H1 (cell line): ENCODE measurements around the gene RNU1-4. TPM values are rescaled to one million over a fixed set of nuclear protein-coding genes. Genes with fewer than 3 reads are reported as not detected.
"Not testable (repeated sequence)": the region's sequence is repeated elsewhere in the genome, so short reads cannot be mapped to it uniquely, and the experiment has no call there.

Source experiments
- CTCF ChIA-PET: fragments of 300-600 bp; sonication (Branson Sonifier 250); formaldehyde crosslinking; loops from one replicate; lab custom pipeline; 2021; ENCODE audit not compliant: partially characterized antibody; lab: Charles Lee
- POLR2A ChIA-PET: fragments of 300-600 bp; sonication (Branson Sonifier 250); formaldehyde crosslinking; loops from one replicate; lab custom pipeline; 2021; ENCODE audit warnings: inconsistent platforms; ENCODE audit not compliant: partially characterized antibody; lab: Charles Lee
- DNase-seq, 2 experiments: peaks; one replicate each; pipeline versions ENCODE4 v3.0.0 to v3.0.0-alpha.2; 2010 to 2022; ENCODE audit warnings: low spot score in 2 of 2, low read depth in 1 of 2, mixed read lengths in 1 of 2
- FAIRE-seq: peaks from 2 replicates; lab custom pipeline; 2011; peaks lifted over from hg19 to GRCh38; lab: Jason Lieb, UNC
- H2AFZ ChIP-seq: 2 replicates; pipeline ENCODE4 v1.8.1; 2012; ENCODE audit warnings: low read length, inconsistent platforms
- H2AK5ac ChIP-seq: 2 replicates; pipeline ENCODE4 v1.6.1; 2013; ENCODE audit warnings: low read depth, low read length
- H2BK120ac ChIP-seq: replicated peaks from 2 replicates; pipeline ENCODE3; 2013; ENCODE audit warnings: low read depth, low read length, inconsistent platforms
- H2BK12ac ChIP-seq: 2 replicates; pipeline ENCODE4 v1.6.1; 2013; ENCODE audit warnings: low read depth, low read length
- H2BK15ac ChIP-seq: 2 replicates; pipeline ENCODE4 v1.6.1; 2013; ENCODE audit warnings: low read length
- H2BK20ac ChIP-seq: 2 replicates; pipeline ENCODE4 v1.6.1; 2013; ENCODE audit warnings: low read length
- H2BK5ac ChIP-seq: 2 replicates; pipeline ENCODE4 v1.6.1; 2013; ENCODE audit warnings: low read depth, low read length
- H3K14ac ChIP-seq: 2 replicates; pipeline ENCODE4 v1.6.1; 2013; ENCODE audit warnings: inconsistent platforms; ENCODE audit not compliant: insufficient read length
- H3K18ac ChIP-seq: 2 replicates; pipeline ENCODE4 v1.6.1; 2013; ENCODE audit warnings: low read length; ENCODE audit errors: extremely low read depth
- H3K23ac ChIP-seq: 2 replicates; pipeline ENCODE4 v1.6.1; 2013; ENCODE audit warnings: inconsistent platforms; ENCODE audit not compliant: insufficient read length
- H3K23me2 ChIP-seq: 2 replicates; pipeline ENCODE4 v1.6.1; 2013; ENCODE audit warnings: low read depth, low read length
- H3K27ac ChIP-seq: 2 replicates; pipeline ENCODE4 v1.6.1; 2011; ENCODE audit warnings: low read depth, low read length, inconsistent platforms
- H3K27me3 ChIP-seq, 4 experiments: replicated peaks in 1 of 4; 1 replicate in 1 of 4; 2 replicates in 3 of 4; pipeline versions ENCODE4 v1.6.1 to v1.8.1; 2011 to 2013; ENCODE audit warnings: low read length in 3 of 4, mild to moderate bottlenecking in 3 of 4, inconsistent platforms in 2 of 4, mixed read lengths in 2 of 4, moderate library complexity in 1 of 4; ENCODE audit not compliant: control insufficient read depth in 3 of 4, insufficient read depth in 3 of 4; ENCODE audit errors: extremely low read depth in 1 of 4
- H3K36me3 ChIP-seq, 4 experiments: 2 replicates each; pipeline versions ENCODE4 v1.6.1 to v1.8.1; 2011 to 2013; ENCODE audit warnings: mild to moderate bottlenecking in 4 of 4, low read length in 3 of 4, moderate library complexity in 2 of 4, control low read depth in 1 of 4, inconsistent platforms in 1 of 4; ENCODE audit not compliant: insufficient read depth in 4 of 4, control insufficient read depth in 2 of 4
- H3K4ac ChIP-seq: replicated peaks from 2 replicates; pipeline ENCODE3; 2013; ENCODE audit warnings: low read length, low read depth, mixed read lengths, inconsistent platforms; ENCODE audit not compliant: insufficient read length
- H3K4me1 ChIP-seq, 4 experiments: replicated peaks in 1 of 4; 1 replicate in 1 of 4; 2 replicates in 3 of 4; pipeline versions ENCODE4 v1.6.1 to v1.8.1; 2011 to 2013; ENCODE audit warnings: low read length in 3 of 4, inconsistent platforms in 2 of 4, mixed read lengths in 1 of 4; ENCODE audit not compliant: insufficient read depth in 4 of 4, control insufficient read depth in 3 of 4
- H3K4me2 ChIP-seq, 2 experiments: 2 replicates each; pipeline versions ENCODE4 v1.6.1 to v1.8.1; 2011 to 2013; ENCODE audit warnings: low read depth in 2 of 2, low read length in 2 of 2, control low read depth in 1 of 2, inconsistent platforms in 1 of 2, mild to moderate bottlenecking in 1 of 2; ENCODE audit not compliant: insufficient read depth in 1 of 2
- H3K4me3 ChIP-seq, 4 experiments: fragments of 200-600, 300-600 bp in 1 of 4; sonication (generic), shearing (Covaris generic), sonication (Bioruptor Twin) in 1 of 4; 2 replicates each; pipeline versions ENCODE4 v1.5.1 to v1.8.1; 2011 to 2016; ENCODE audit warnings: low read length in 4 of 4, low read depth in 3 of 4, control low read depth in 2 of 4, inconsistent platforms in 2 of 4, mild to moderate bottlenecking in 2 of 4, mixed read lengths in 1 of 4, moderate library complexity in 1 of 4; ENCODE audit not compliant: insufficient read depth in 2 of 4; ENCODE audit errors: extremely low read depth in 1 of 4
- H3K56ac ChIP-seq: replicated peaks from 2 replicates; pipeline ENCODE3; 2013; ENCODE audit warnings: low read depth, mild to moderate bottlenecking, mixed read lengths, low read length, inconsistent platforms; ENCODE audit not compliant: insufficient read length
- H3K79me1 ChIP-seq: 2 replicates; pipeline ENCODE4 v1.6.1; 2013; ENCODE audit warnings: low read depth, low read length, control low read depth
- H3K79me2 ChIP-seq, 2 experiments: 2 replicates each; pipeline versions ENCODE4 v1.6.1 to v1.8.1; 2012 to 2013; ENCODE audit warnings: low read length in 2 of 2, mild to moderate bottlenecking in 2 of 2, inconsistent platforms in 1 of 2; ENCODE audit not compliant: insufficient read depth in 2 of 2, control insufficient read depth in 1 of 2
- H3K9ac ChIP-seq, 4 experiments: replicated peaks in 1 of 4; 1 replicate in 1 of 4; 2 replicates in 3 of 4; pipeline versions ENCODE4 v1.6.1 to v1.8.1; 2011 to 2013; ENCODE audit warnings: low read depth in 3 of 4, low read length in 3 of 4, control low read depth in 2 of 4, mild to moderate bottlenecking in 2 of 4, moderate library complexity in 2 of 4, inconsistent platforms in 1 of 4; ENCODE audit errors: extremely low read depth in 1 of 4
- H3K9me3 ChIP-seq, 2 experiments: 2 replicates each; pipeline versions ENCODE4 v1.6.1 to v1.8.1; 2012 to 2013; ENCODE audit warnings: mild to moderate bottlenecking in 2 of 2, moderate library complexity in 2 of 2, control low read depth in 1 of 2, inconsistent platforms in 1 of 2, low read depth in 1 of 2, low read length in 1 of 2, mixed read lengths in 1 of 2; ENCODE audit not compliant: insufficient read depth in 2 of 2
- H4K20me1 ChIP-seq, 2 experiments: replicated peaks in 1 of 2; 2 replicates each; pipeline versions ENCODE3 to v1.8.1; 2011 to 2013; ENCODE audit warnings: inconsistent platforms in 2 of 2, low read length in 2 of 2, mild to moderate bottlenecking in 1 of 2; ENCODE audit not compliant: insufficient read depth in 2 of 2, control insufficient read depth in 1 of 2
- H4K5ac ChIP-seq: 2 replicates; pipeline ENCODE4 v1.6.1; 2013; ENCODE audit warnings: low read length, low read depth, mixed read lengths, inconsistent platforms; ENCODE audit not compliant: insufficient read length
- H4K8ac ChIP-seq: 2 replicates; pipeline ENCODE4 v1.8.0; 2013; ENCODE audit warnings: mild to moderate bottlenecking, moderate library complexity, low read length, inconsistent platforms; ENCODE audit not compliant: insufficient read depth; ENCODE audit errors: extremely low read depth
- H4K91ac ChIP-seq: replicated peaks from 2 replicates; pipeline ENCODE3; 2013; ENCODE audit warnings: low read length, mixed read lengths, inconsistent platforms; ENCODE audit not compliant: insufficient read length
- WGBS, 2 experiments: shearing (Covaris generic) in 1 of 2; methylation state at CpG; one replicate each; pipeline versions ENCODE4 v1.1.6 to v1.1.7; 2013 to 2015; ENCODE audit warnings: low lambda C conversion rate in 2 of 2, mixed read lengths in 2 of 2, inconsistent platforms in 1 of 2, low coverage in 1 of 2, missing lambda C conversion rate in 1 of 2; ENCODE audit not compliant: insufficient replicate concordance in 2 of 2, insufficient coverage in 1 of 2, insufficient read length in 1 of 2; ENCODE audit errors: extremely low coverage in 1 of 2, missing lambda C conversion rate in 1 of 2; 5-methylcytosine and 5-hydroxymethylcytosine counted together
- polyA plus RNA-seq, 7 experiments: library from polyadenylated mRNA; depleted of rRNA in 3 of 7; stranded (reverse) in 5 of 7; unstranded in 2 of 7; fragments of >200 nt in 5 of 7; fragments of 200-250 nt in 2 of 7; gene quantifications; 1 replicate in 5 of 7; 2 replicates in 1 of 7; 4 replicates in 1 of 7; pipeline versions ENCODE4 v1.2.1 to v1.2.3, GENCODE V29; 2011 to 2013; ENCODE audit warnings: missing spikeins in 2 of 7, mixed read lengths in 2 of 7
- total RNA-seq: library from RNA; stranded (reverse); fragmentation: NEBNext Ultra II Directional; extraction: Animal tissue kit (Norgen Biotek cat#: 25700); gene quantifications from 2 replicates; pipeline ENCODE4 v1.2.1, GENCODE V29; 2021

RNU1-4 gene
- total and polyA plus RNA-seq, 2 of the 8 experiments (the other 6 are each of a cell fraction or from before 2014, with no cell fraction given) = 145 to 1,303 TPM

- not testable (repeated sequence) for H3K23me2 ChIP-seq, H2BK120ac ChIP-seq, H4K20me1 ChIP-seq, H3K79me2 ChIP-seq, H3K18ac ChIP-seq, H3K9me3 ChIP-seq, H4K91ac ChIP-seq, H2BK5ac ChIP-seq, H3K56ac ChIP-seq, H3K4me2 ChIP-seq, H3K79me1 ChIP-seq, H4K8ac ChIP-seq, DNase-seq, H2BK20ac ChIP-seq, H2AFZ ChIP-seq, H3K23ac ChIP-seq, H4K5ac ChIP-seq, H2AK5ac ChIP-seq, H3K14ac ChIP-seq, H3K36me3 ChIP-seq, H2BK15ac ChIP-seq, H3K4me1 ChIP-seq, H3K4me3 ChIP-seq, H3K9ac ChIP-seq, H3K4ac ChIP-seq, H2BK12ac ChIP-seq, H3K27ac ChIP-seq, FAIRE-seq, H3K27me3 ChIP-seq
- ChIA-PET POLR2A (interaction anchor here (1.2 kb wide), 1 partner anchor 15 kb away, joined by 3 read pairs; no protein-coding TSS in a partner anchor), CTCF (interaction anchor here (0.9 to 29.9 kb wide), 8 partner anchors 11 to 92 kb away, joined by 3 to 723 read pairs (median 4); no protein-coding TSS in a partner anchor)
- 73% methylated on average over 11 of the region's 14 CpGs; no CpG with 5 or more reads in 1 of the 2 experiments for WGBS, 2 experiments
Observed at GRCh38 chr1:16712582-16712981, 27.7 kb upstream of the RNU1-4 start.

- not testable (repeated sequence) for H3K36me3 ChIP-seq, H3K4me3 ChIP-seq, H2BK120ac ChIP-seq, H3K14ac ChIP-seq, H3K27ac ChIP-seq, H2BK15ac ChIP-seq, H4K20me1 ChIP-seq, H3K9ac ChIP-seq, H3K4me1 ChIP-seq, H2AK5ac ChIP-seq, DNase-seq, H3K27me3 ChIP-seq, H2BK12ac ChIP-seq, H3K9me3 ChIP-seq, FAIRE-seq, H2BK5ac ChIP-seq, H3K79me2 ChIP-seq, H2BK20ac ChIP-seq, H2AFZ ChIP-seq, H3K23me2 ChIP-seq, H3K79me1 ChIP-seq, H3K18ac ChIP-seq, H3K56ac ChIP-seq, H3K23ac ChIP-seq, H4K8ac ChIP-seq, H3K4ac ChIP-seq, H4K91ac ChIP-seq, H3K4me2 ChIP-seq, H4K5ac ChIP-seq
- POLR2A ChIA-PET = interaction anchor here (1.2 kb wide), 1 partner anchor 14 kb away, joined by 3 read pairs; no protein-coding TSS in a partner anchor
- CTCF ChIA-PET = interaction anchor here (1.1 to 29.9 kb wide), 7 partner anchors 11 to 92 kb away, joined by 3 to 723 read pairs (median 4); no protein-coding TSS in a partner anchor
- WGBS, 2 experiments = 87% methylated on average over 4 of the region's 6 CpGs; no CpG with 5 or more reads in 1 of the 2 experiments
Observed at GRCh38 chr1:16712984-16713383, 27.3 kb upstream of the RNU1-4 start.
